Activated naive CD8-positive, alpha-beta T cell treated with anti-CD3 and anti-CD28 coated beads, Interleukin-2, amount 10 ng/mL, durations not matched to agents 7 days and 5 days (primary cell): Measurements from ENCODE around the gene ABLIM3. TPM values are rescaled to one million over a fixed set of nuclear protein-coding genes. Genes with fewer than 3 reads are reported as not detected.
A peak's percentile ranks its signal among the peaks of the same experiment; 100 is the strongest.

Source experiments
- ATAC-seq: fragments of 150-1000 bp; cut with Tn5 transposase; one replicate; pipeline ENCODE4 v1.10.0; 2021; ENCODE audit warnings: low read depth, moderate library complexity
- POLR2A ChIA-PET: fragments of 350-600 bp; sonication (Branson Sonifier 250); formaldehyde crosslinking; loops from one replicate; lab custom pipeline; 2021; ENCODE audit warnings: antibody characterized with exemption; lab: Charles Lee
- DNase-seq: peaks from one replicate; pipeline ENCODE4 v3.0.0; 2021
- H3K27ac Mint-ChIP-seq: one replicate; pipeline ENCODE4 v1.8.0; 2022; ENCODE audit warnings: mild to moderate bottlenecking, mixed read lengths
- H3K27me3 Mint-ChIP-seq: one replicate; pipeline ENCODE4 v1.8.0; 2022; ENCODE audit warnings: mild to moderate bottlenecking, moderate library complexity, mixed read lengths
- H3K36me3 Mint-ChIP-seq: one replicate; pipeline ENCODE4 v1.8.0; 2021; ENCODE audit warnings: mild to moderate bottlenecking, mixed read lengths
- H3K4me1 Mint-ChIP-seq: one replicate; pipeline ENCODE4 v1.8.0; 2021; ENCODE audit warnings: mixed read lengths
- H3K4me3 Mint-ChIP-seq: one replicate; pipeline ENCODE4 v1.8.0; 2022; ENCODE audit warnings: mild to moderate bottlenecking, moderate library complexity, mixed read lengths
- H3K9me3 Mint-ChIP-seq: one replicate; pipeline ENCODE4 v1.8.0; 2021; ENCODE audit warnings: mixed read lengths
- total RNA-seq, 2 experiments: library from RNA; stranded (reverse); gene quantifications; one replicate each; pipeline ENCODE4 v1.2.3, GENCODE V29; 2021

The ABLIM3 gene
- total RNA-seq: not detected

- H3K4me1 Mint-ChIP-seq: peaks cover 2% of the 10 kb centered on the region
- ATAC-seq (peak; percentile 94), DNase-seq (peak; percentile 88)
- H3K27ac Mint-ChIP-seq: no peak within 1 kb of the TSS
- H3K4me3 Mint-ChIP-seq: peak within 1 kb of the TSS; percentile 28
- no peaks in the 10 kb centered on the region for H3K9me3 Mint-ChIP-seq
- POLR2A ChIA-PET: no interaction called here
- peaks cover 44% of the 10 kb centered on the region for H3K27me3 Mint-ChIP-seq
- H3K36me3 Mint-ChIP-seq: no peaks in the 10 kb centered on the region
Observed at GRCh38 chr5:149141224-149141956, at the start of gene ABLIM3. ABLIM3 (plus strand) TSS chr5:149141493; CDS start chr5:149142096, 603 bp downstream.

- H3K4me3 Mint-ChIP-seq: no peak overlapping the region
- DNase-seq (no peak), ATAC-seq (no peak)
- H3K27me3 Mint-ChIP-seq: no peaks in the 10 kb centered on the region
- no peaks in the 10 kb centered on the region for H3K36me3 Mint-ChIP-seq
- H3K9me3 Mint-ChIP-seq: peaks cover 19% of the 10 kb centered on the region
- POLR2A ChIA-PET: no interaction called here
- no peak overlapping the region for H3K27ac Mint-ChIP-seq
- no peaks in the 10 kb centered on the region for H3K4me1 Mint-ChIP-seq
Observed at GRCh38 chr5:149093625-149094024, 47.7 kb upstream of the ABLIM3 start.

- Mint-ChIP-seq H3K9me3 (peaks cover 26% of the 10 kb centered on the region), H3K36me3 (peaks cover 4% of the 10 kb centered on the region), H3K4me1 (no peaks in the 10 kb centered on the region), H3K27me3 (no peaks in the 10 kb centered on the region), H3K27ac (no peak overlapping the region), H3K4me3 (no peak overlapping the region)
- no peak for ATAC-seq
- POLR2A ChIA-PET: no interaction called here
- no peak for DNase-seq
Observed at GRCh38 chr5:149094996-149095395, 46.3 kb upstream of the ABLIM3 start.

DNA sequence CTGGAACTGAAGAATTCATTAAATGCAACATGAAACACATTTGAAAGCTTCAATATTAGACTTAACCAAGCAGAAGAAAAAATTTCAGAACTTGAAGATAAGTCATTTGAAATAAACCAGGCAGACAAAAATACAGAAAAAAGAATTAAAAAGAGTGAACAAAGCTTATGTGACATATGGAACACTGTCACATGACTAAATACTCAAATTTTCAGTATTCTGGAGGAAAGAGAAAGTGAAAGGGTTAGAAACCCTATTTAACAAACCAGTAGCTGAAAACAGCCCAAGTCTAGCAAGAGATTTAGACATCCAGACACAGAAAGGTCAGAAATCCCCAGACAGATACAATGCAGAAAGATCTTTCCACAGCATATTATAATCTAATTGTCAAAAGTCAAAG, 41.4 kb upstream of the ABLIM3 start:
- H3K36me3 Mint-ChIP-seq: peaks cover 4% of the 10 kb centered on the region
- H3K27ac Mint-ChIP-seq: no peak overlapping the region
- POLR2A ChIA-PET: no interaction called here
- H3K27me3 Mint-ChIP-seq: peaks cover 3% of the 10 kb centered on the region
- no peak for ATAC-seq
- no peak for DNase-seq
- no peak overlapping the region for H3K4me3 Mint-ChIP-seq
- H3K9me3 Mint-ChIP-seq: peaks cover 26% of the 10 kb centered on the region
- no peaks in the 10 kb centered on the region for H3K4me1 Mint-ChIP-seq

DNA sequence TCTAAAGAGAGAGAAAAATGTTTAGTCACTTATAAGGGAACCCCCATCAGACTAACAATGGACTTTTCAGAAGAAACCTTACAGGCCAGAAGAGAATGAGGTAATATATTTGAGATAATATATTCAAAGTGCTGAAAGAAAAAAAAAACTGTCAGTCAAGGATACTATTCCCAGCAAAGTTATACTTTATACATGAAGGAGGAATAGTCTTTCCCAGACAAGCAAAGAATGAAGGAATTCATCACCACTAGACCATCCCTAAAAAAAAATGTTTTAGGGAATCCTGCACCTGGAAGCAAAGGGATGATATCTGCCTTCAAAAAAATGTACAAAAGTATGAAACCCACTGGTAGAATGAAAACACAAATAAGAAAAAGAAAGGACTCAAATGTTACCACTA, 41.0 kb upstream of the ABLIM3 start:
- ATAC-seq (no peak), DNase-seq (no peak)
- Mint-ChIP-seq H3K27ac (no peak overlapping the region), H3K36me3 (peaks cover 4% of the 10 kb centered on the region), H3K4me3 (no peak overlapping the region), H3K9me3 (peaks cover 25% of the 10 kb centered on the region), H3K27me3 (peaks cover 3% of the 10 kb centered on the region), H3K4me1 (no peaks in the 10 kb centered on the region)
- POLR2A ChIA-PET: no interaction called here

- no peak for ATAC-seq
- Mint-ChIP-seq H3K4me3 (no peak overlapping the region), H3K27ac (no peak overlapping the region), H3K27me3 (peaks cover 14% of the 10 kb centered on the region), H3K36me3 (no peaks in the 10 kb centered on the region), H3K9me3 (no peaks in the 10 kb centered on the region), H3K4me1 (no peaks in the 10 kb centered on the region)
- POLR2A ChIA-PET: no interaction called here
- DNase-seq: no peak
Observed at GRCh38 chr5:149108651-149109280, 32.5 kb upstream of the ABLIM3 start.

- peaks cover 16% of the 10 kb centered on the region for H3K27me3 Mint-ChIP-seq
- no peak overlapping the region for H3K27ac Mint-ChIP-seq
- ATAC-seq (no peak), DNase-seq (no peak)
- no peaks in the 10 kb centered on the region for H3K36me3 Mint-ChIP-seq
- H3K9me3 Mint-ChIP-seq: no peaks in the 10 kb centered on the region
- no peak overlapping the region for H3K4me3 Mint-ChIP-seq
- POLR2A ChIA-PET: no interaction called here
- H3K4me1 Mint-ChIP-seq: no peaks in the 10 kb centered on the region
Observed at GRCh38 chr5:149110406-149110805, 30.9 kb upstream of the ABLIM3 start.

DNA sequence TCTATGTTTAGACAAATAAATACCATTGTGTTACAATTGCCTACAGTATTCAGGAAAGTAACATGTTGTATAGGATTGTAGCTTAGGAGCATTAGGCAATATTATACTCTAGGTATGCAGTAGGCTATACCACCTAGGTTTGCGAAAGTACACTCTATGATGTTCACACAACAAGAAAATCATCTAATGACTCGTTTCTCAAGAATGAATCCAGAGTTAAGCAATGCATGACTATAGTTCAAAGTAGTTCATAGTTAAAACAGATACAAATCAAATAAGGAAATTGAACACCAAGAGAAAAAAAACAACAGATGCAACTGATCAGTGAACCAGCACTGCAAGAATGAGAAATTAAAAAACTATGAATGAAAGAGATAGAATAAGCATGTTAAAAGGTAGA, 27.6 kb upstream of the ABLIM3 start:
- DNase-seq (no peak), ATAC-seq (no peak)
- POLR2A ChIA-PET: no interaction called here
- no peak overlapping the region for H3K27ac Mint-ChIP-seq
- H3K4me3 Mint-ChIP-seq: no peak overlapping the region
- H3K36me3 Mint-ChIP-seq: no peaks in the 10 kb centered on the region
- H3K9me3 Mint-ChIP-seq: no peaks in the 10 kb centered on the region
- H3K27me3 Mint-ChIP-seq: peaks cover 16% of the 10 kb centered on the region
- no peaks in the 10 kb centered on the region for H3K4me1 Mint-ChIP-seq

- Mint-ChIP-seq H3K27me3 (peaks cover 22% of the 10 kb centered on the region), H3K4me1 (no peaks in the 10 kb centered on the region), H3K9me3 (no peaks in the 10 kb centered on the region), H3K36me3 (no peaks in the 10 kb centered on the region), H3K4me3 (no peak overlapping the region), H3K27ac (no peak overlapping the region)
- POLR2A ChIA-PET: no interaction called here
- ATAC-seq (peak; percentile 63), DNase-seq (no peak)
Observed at GRCh38 chr5:149114403-149115312, 26.6 kb upstream of the ABLIM3 start.

- DNase-seq (no peak), ATAC-seq (no peak)
- H3K9me3 Mint-ChIP-seq: no peaks in the 10 kb centered on the region
- no peak overlapping the region for H3K27ac Mint-ChIP-seq
- peaks cover 19% of the 10 kb centered on the region for H3K27me3 Mint-ChIP-seq
- H3K4me3 Mint-ChIP-seq: no peak overlapping the region
- POLR2A ChIA-PET: no interaction called here
- no peaks in the 10 kb centered on the region for H3K36me3 Mint-ChIP-seq
- H3K4me1 Mint-ChIP-seq: no peaks in the 10 kb centered on the region
Observed at GRCh38 chr5:149117970-149118369, 23.3 kb upstream of the ABLIM3 start.

- Mint-ChIP-seq H3K27ac (no peak overlapping the region), H3K27me3 (peaks cover 18% of the 10 kb centered on the region), H3K4me1 (no peaks in the 10 kb centered on the region), H3K9me3 (no peaks in the 10 kb centered on the region), H3K36me3 (no peaks in the 10 kb centered on the region), H3K4me3 (no peak overlapping the region)
- POLR2A ChIA-PET: no interaction called here
- no peak for DNase-seq
- no peak for ATAC-seq
Observed at GRCh38 chr5:149118463-149118862, 22.8 kb upstream of the ABLIM3 start.

DNA sequence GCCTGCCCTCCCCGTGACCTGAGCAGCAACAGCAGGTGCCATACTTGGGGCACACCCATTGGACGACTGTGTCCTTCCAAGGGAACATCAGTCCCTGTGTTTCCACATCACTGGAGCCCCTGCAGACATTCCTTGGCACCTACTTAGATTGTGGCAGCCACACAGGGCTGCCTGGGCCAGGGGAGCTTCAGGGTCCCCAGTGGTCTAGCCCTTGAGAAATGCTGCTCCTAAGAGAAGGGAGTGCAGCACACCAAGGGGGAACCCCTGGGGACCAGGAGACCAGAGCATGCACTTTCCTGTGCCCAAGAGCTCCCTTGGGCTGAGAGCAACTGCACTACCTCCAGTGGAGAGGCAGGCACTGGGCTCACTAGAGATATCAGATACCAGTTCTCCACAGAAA, 20.1 kb upstream of the ABLIM3 start:
- POLR2A ChIA-PET: no interaction called here
- Mint-ChIP-seq H3K27me3 (peaks cover 29% of the 10 kb centered on the region), H3K4me3 (no peak overlapping the region), H3K36me3 (no peaks in the 10 kb centered on the region), H3K9me3 (no peaks in the 10 kb centered on the region), H3K27ac (no peak overlapping the region), H3K4me1 (no peaks in the 10 kb centered on the region)
- no peak for DNase-seq
- no peak for ATAC-seq

- H3K4me1 Mint-ChIP-seq: no peaks in the 10 kb centered on the region
- H3K27me3 Mint-ChIP-seq: peaks cover 30% of the 10 kb centered on the region
- ATAC-seq: no peak
- no peak overlapping the region for H3K27ac Mint-ChIP-seq
- H3K36me3 Mint-ChIP-seq: no peaks in the 10 kb centered on the region
- no peak overlapping the region for H3K4me3 Mint-ChIP-seq
- no peak for DNase-seq
- POLR2A ChIA-PET: no interaction called here
- H3K9me3 Mint-ChIP-seq: no peaks in the 10 kb centered on the region
Observed at GRCh38 chr5:149123211-149123610, 18.1 kb upstream of the ABLIM3 start.
